Heart left ventricle (tissue), 13 donors: ENCODE data around the gene ZNF433.
"Not testable (repeated sequence)": the region's sequence is repeated elsewhere in the genome, so short reads cannot be mapped to it uniquely, and the experiment has no call there.

Experiments used
- POLR2A ChIP-seq, 2 donors: fragments of 450-650 bp; IDR thresholded peaks; one replicate each; pipeline ENCODE4 v1.6.1; 2017; ENCODE audit warnings: antibody characterized with exemption in 2 of 2, mild to moderate bottlenecking in 2 of 2, moderate library complexity in 2 of 2
- TF ChIP-seq, protein P1 (sequence below), 12 donors: fragments of 200-600 bp; sonication (generic) in 4 of 12; IDR thresholded peaks; one replicate each; pipeline versions ENCODE4 v1.5.0 to v1.8.0; 2018 to 2022; ENCODE audit warnings: antibody characterized with exemption in 12 of 12, mild to moderate bottlenecking in 5 of 12
- donor health status: ischemic (EF 13 %, LVEDD 7.1; RV severe dilation, severe dysfunction).
- donor health status: DM: no; HTN: yes; CAD: no.
- donor health status: DM: no; HTN: no; CAD: no.
- donor health status: ischemic (EF 25% LVEDD 6.9; RV normal size, moderate dysfunction).
- donor health status: ischemic (EF 25% LVEDD 5.7; RV mildly dilated, moderate dysfunction).
- donor health status: ischemic (EF 35%, LVEDD 5.7; RV mildly dilated, moderate dysfunction).
- donor health status: nonischemic (EF 11% LVEDD 7.7; RV severe dilation, severe dysfunction).
- donor health status: DM: yes; HTN: yes; CAD: no.
- donor health status: PGD.
- donor health status: ischemic (EF 29% LVEDD 5.4; RV normal size, mild dysfunction).
- donor health status: nonischemic (EF 23%, LVEDD 6.1; RV moderate dilation, normal function).

DNA sequence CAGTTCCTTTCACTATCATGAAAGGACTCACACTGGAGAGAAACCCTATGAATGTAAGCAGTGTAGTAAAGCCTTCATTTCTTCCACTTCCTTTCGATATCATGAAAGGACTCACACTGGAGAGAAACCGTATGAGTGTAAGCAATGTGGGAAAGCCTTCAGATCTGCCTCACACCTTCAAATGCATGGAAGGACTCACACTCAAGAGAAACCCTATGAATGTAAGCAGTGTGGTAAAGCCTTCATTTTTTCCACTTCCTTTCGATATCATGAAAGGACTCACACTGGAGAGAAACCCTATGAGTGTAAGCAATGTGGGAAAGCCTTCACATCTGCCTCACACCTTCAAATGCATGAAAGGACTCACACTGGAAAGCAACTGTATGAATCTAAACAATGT lies 40.9 kb upstream of the ZNF433 start:
- TF ChIP-seq, protein P1, sequence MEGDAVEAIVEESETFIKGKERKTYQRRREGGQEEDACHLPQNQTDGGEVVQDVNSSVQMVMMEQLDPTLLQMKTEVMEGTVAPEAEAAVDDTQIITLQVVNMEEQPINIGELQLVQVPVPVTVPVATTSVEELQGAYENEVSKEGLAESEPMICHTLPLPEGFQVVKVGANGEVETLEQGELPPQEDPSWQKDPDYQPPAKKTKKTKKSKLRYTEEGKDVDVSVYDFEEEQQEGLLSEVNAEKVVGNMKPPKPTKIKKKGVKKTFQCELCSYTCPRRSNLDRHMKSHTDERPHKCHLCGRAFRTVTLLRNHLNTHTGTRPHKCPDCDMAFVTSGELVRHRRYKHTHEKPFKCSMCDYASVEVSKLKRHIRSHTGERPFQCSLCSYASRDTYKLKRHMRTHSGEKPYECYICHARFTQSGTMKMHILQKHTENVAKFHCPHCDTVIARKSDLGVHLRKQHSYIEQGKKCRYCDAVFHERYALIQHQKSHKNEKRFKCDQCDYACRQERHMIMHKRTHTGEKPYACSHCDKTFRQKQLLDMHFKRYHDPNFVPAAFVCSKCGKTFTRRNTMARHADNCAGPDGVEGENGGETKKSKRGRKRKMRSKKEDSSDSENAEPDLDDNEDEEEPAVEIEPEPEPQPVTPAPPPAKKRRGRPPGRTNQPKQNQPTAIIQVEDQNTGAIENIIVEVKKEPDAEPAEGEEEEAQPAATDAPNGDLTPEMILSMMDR (IDR thresholded peaks at IDR 0.05), result not testable (repeated sequence)
- not testable (repeated sequence) for TF ChIP-seq POLR2A (IDR thresholded peaks at IDR 0.05)
